Fibroblast of lung (primary cell): ENCODE measurements around the gene TSEN54. TPM values are rescaled to one million over a fixed set of nuclear protein-coding genes. Genes with fewer than 3 reads are reported as not detected.
A peak's percentile ranks its signal among the peaks of the same experiment; 100 is the strongest.

Source experiments
- DNase-seq, 2 donors: peaks; one replicate each; pipeline versions ENCODE4 v3.0.0 to v3.0.0-alpha.2; 2010; ENCODE audit warnings: low read depth in 2 of 2
- H2AFZ ChIP-seq: 2 replicates; pipeline ENCODE4 v1.5.1; 2012; ENCODE audit warnings: low read length, control low read depth, inconsistent platforms
- H3K27ac ChIP-seq: 2 replicates; pipeline ENCODE4 v1.5.1; 2011; ENCODE audit warnings: low read length, control low read depth; ENCODE audit not compliant: insufficient read depth
- H3K27me3 ChIP-seq: 2 replicates; pipeline ENCODE4 v1.5.1; 2011; ENCODE audit warnings: mild to moderate bottlenecking, low read length; ENCODE audit not compliant: control insufficient read depth, insufficient read depth
- H3K36me3 ChIP-seq: 2 replicates; pipeline ENCODE4 v1.5.1; 2011; ENCODE audit warnings: low read length; ENCODE audit not compliant: control insufficient read depth, insufficient read depth
- H3K4me1 ChIP-seq: 2 replicates; pipeline ENCODE4 v1.5.1; 2011; ENCODE audit warnings: low read length; ENCODE audit not compliant: control insufficient read depth, insufficient read depth; ENCODE audit errors: extremely low read depth
- H3K4me2 ChIP-seq: 2 replicates; pipeline ENCODE4 v1.5.1; 2011; ENCODE audit warnings: low read length, control low read depth; ENCODE audit not compliant: insufficient read depth; ENCODE audit errors: extremely low read depth
- H3K4me3 ChIP-seq, 4 experiments: fragments of 200-600 bp in 1 of 4; sonication (generic) in 1 of 4; replicated peaks in 1 of 4; 2 replicates each; pipeline ENCODE4 v1.5.1; 2011 to 2016; ENCODE audit warnings: low read length in 4 of 4, low read depth in 3 of 4, mild to moderate bottlenecking in 3 of 4, control low read depth in 2 of 4, inconsistent platforms in 1 of 4, mixed read lengths in 1 of 4; ENCODE audit not compliant: insufficient read depth in 1 of 4; ENCODE audit errors: control extremely low read depth in 1 of 4
- H3K79me2 ChIP-seq: 2 replicates; pipeline ENCODE4 v1.5.1; 2012; ENCODE audit warnings: mild to moderate bottlenecking, low read length, inconsistent platforms; ENCODE audit not compliant: control insufficient read depth, insufficient read depth
- H3K9ac ChIP-seq: 2 replicates; pipeline ENCODE4 v1.5.1; 2011; ENCODE audit warnings: mild to moderate bottlenecking, low read length, control low read depth; ENCODE audit not compliant: insufficient read depth
- H3K9me3 ChIP-seq: 2 replicates; pipeline ENCODE4 v1.5.1; 2012; ENCODE audit warnings: low read depth, low read length; ENCODE audit not compliant: control insufficient read depth, insufficient read depth
- H4K20me1 ChIP-seq: 2 replicates; pipeline ENCODE4 v1.5.1; 2011; ENCODE audit warnings: low read length; ENCODE audit not compliant: control insufficient read depth, insufficient read depth; ENCODE audit errors: extremely low read depth
- CTCF ChIP-seq, 2 donors: IDR thresholded peaks in 1 of 2; conservative IDR thresholded peaks in 1 of 2; 1 replicate in 1 of 2; 2 replicates in 1 of 2; pipeline ENCODE4 v1.5.1; 2011 to 2012; ENCODE audit warnings: low read length in 2 of 2, control low read depth in 1 of 2, inconsistent platforms in 1 of 2, low read depth in 1 of 2, mild to moderate bottlenecking in 1 of 2
- EZH2 ChIP-seq: IDR thresholded peaks from 2 replicates; pipeline ENCODE4 v1.5.1; 2012; ENCODE audit warnings: low read length, control low read depth, mild to moderate bottlenecking; ENCODE audit errors: missing control alignments
- polyA minus RNA-seq: library from RNA; depleted of rRNA, polyadenylated mRNA; stranded (reverse); fragments of >200 nt; gene quantifications from 2 replicates; pipeline ENCODE4 v1.2.3, GENCODE V29; 2011; ENCODE audit warnings: low replicate concordance
- polyA plus RNA-seq, 2 donors: library from polyadenylated mRNA; depleted of rRNA in 1 of 2; stranded (reverse) in 1 of 2; unstranded in 1 of 2; fragments of >200 nt; gene quantifications; 2 replicates each; pipeline ENCODE4 v1.2.1, GENCODE V29; 2011 to 2012; ENCODE audit warnings: missing spikeins in 1 of 2
- total RNA-seq: library from RNA; depleted of rRNA; stranded (reverse); fragments of >200 nt; gene quantifications from 2 replicates; pipeline ENCODE4 v1.2.1, GENCODE V29; 2014

TSEN54 gene
- 7.8 and 10.0 TPM in 2 replicates for total RNA-seq
- polyA plus RNA-seq: 5.3 and 10.1 TPM in 2 replicates
- 6.1 and 11.4 TPM in 2 replicates for polyA plus RNA-seq (2012)
- 9.1 and 13.8 TPM in 2 replicates for polyA minus RNA-seq

- Histone ChIP-seq H3K27me3 (no peaks in the 10 kb centered on the region), H3K9me3 (no peaks in the 10 kb centered on the region), H3K36me3 (peaks cover 1% of the 10 kb centered on the region), H3K27ac (peak within 1 kb of the TSS; percentile 13), H4K20me1 (no peaks in the 10 kb centered on the region), H3K79me2 (peaks cover 2% of the 10 kb centered on the region), H3K4me1 (peaks cover 3% of the 10 kb centered on the region), H3K9ac (peak within 1 kb of the TSS; percentile 55), H2AFZ (peak within 1 kb of the TSS; percentile 92), H3K4me3 (peak within 1 kb of the TSS; percentile 63 to 87 (median 80)), H3K4me2 (peak within 1 kb of the TSS; percentile 98)
- DNase-seq: peak; percentile 81 to 87
- TF ChIP-seq EZH2 (no peak), CTCF (conservative IDR thresholded peaks at IDR 0.05 in 1 of 2, IDR thresholded peaks at IDR 0.05 in 1 of 2; ENCODE audit: low read depth in 1 of 2, low read length in 2 of 2) (no peak)
These were observed at the start of gene TSEN54 for GRCh38 chr17:75516255-75516618. TSEN54 (plus strand) TSS chr17:75516528; CDS start chr17:75516561, 33 bp downstream.

GRCh38 chr17:75468291-75468754 is 48.0 kb upstream of the TSEN54 start:
- H3K9me3 ChIP-seq: no peaks in the 10 kb centered on the region
- no peak overlapping the region for H3K4me2 ChIP-seq
- H2AFZ ChIP-seq: no peak overlapping the region
- DNase-seq: peak in 1 of 2 donors; percentile 38
- H3K4me1 ChIP-seq: no peaks in the 10 kb centered on the region
- no peaks in the 10 kb centered on the region for H4K20me1 ChIP-seq
- H3K4me3 ChIP-seq: no peak overlapping the region
- H3K27ac ChIP-seq: no peak overlapping the region
- no peaks in the 10 kb centered on the region for H3K79me2 ChIP-seq
- H3K36me3 ChIP-seq: no peaks in the 10 kb centered on the region
- TF ChIP-seq CTCF (conservative IDR thresholded peaks at IDR 0.05 in 1 of 2, IDR thresholded peaks at IDR 0.05 in 1 of 2; ENCODE audit: low read depth in 1 of 2, low read length in 2 of 2) (no peak), EZH2 (no peak)
- no peaks in the 10 kb centered on the region for H3K27me3 ChIP-seq
- no peak overlapping the region for H3K9ac ChIP-seq

GRCh38 chr17:75468779-75469373 is 47.5 kb upstream of the TSEN54 start:
- H2AFZ ChIP-seq: no peak overlapping the region
- H3K9ac ChIP-seq: no peak overlapping the region
- no peak overlapping the region for H3K27ac ChIP-seq
- H3K9me3 ChIP-seq: no peaks in the 10 kb centered on the region
- H3K27me3 ChIP-seq: no peaks in the 10 kb centered on the region
- TF ChIP-seq EZH2 (no peak), CTCF (conservative IDR thresholded peaks at IDR 0.05 in 1 of 2, IDR thresholded peaks at IDR 0.05 in 1 of 2; ENCODE audit: low read depth in 1 of 2, low read length in 2 of 2) (no peak)
- H3K79me2 ChIP-seq: no peaks in the 10 kb centered on the region
- no peak overlapping the region for H3K4me3 ChIP-seq
- no peaks in the 10 kb centered on the region for H4K20me1 ChIP-seq
- no peaks in the 10 kb centered on the region for H3K36me3 ChIP-seq
- no peak for DNase-seq
- H3K4me2 ChIP-seq: no peak overlapping the region
- no peaks in the 10 kb centered on the region for H3K4me1 ChIP-seq
